C4-2B (cell line): ENCODE measurements around the gene OSBPL1A.

Source experiments
- ZFX ChIP-seq: fragments of 450-650 bp; IDR thresholded peaks from 2 replicates; pipeline ENCODE4 v1.6.1; 2017
- TF ChIP-seq, protein P1 (sequence below): fragments of 450-650 bp; conservative IDR thresholded peaks from 2 replicates; pipeline ENCODE4 v1.5.1; 2017; ENCODE audit warnings: mild to moderate bottlenecking

- TF ChIP-seq, protein P1, sequence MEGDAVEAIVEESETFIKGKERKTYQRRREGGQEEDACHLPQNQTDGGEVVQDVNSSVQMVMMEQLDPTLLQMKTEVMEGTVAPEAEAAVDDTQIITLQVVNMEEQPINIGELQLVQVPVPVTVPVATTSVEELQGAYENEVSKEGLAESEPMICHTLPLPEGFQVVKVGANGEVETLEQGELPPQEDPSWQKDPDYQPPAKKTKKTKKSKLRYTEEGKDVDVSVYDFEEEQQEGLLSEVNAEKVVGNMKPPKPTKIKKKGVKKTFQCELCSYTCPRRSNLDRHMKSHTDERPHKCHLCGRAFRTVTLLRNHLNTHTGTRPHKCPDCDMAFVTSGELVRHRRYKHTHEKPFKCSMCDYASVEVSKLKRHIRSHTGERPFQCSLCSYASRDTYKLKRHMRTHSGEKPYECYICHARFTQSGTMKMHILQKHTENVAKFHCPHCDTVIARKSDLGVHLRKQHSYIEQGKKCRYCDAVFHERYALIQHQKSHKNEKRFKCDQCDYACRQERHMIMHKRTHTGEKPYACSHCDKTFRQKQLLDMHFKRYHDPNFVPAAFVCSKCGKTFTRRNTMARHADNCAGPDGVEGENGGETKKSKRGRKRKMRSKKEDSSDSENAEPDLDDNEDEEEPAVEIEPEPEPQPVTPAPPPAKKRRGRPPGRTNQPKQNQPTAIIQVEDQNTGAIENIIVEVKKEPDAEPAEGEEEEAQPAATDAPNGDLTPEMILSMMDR, result no peak
- no peak for TF ChIP-seq ZFX
These were observed 16.5 kb downstream of the OSBPL1A start for GRCh38 chr18:24381126-24381525.
